HL-60 (cell line): ENCODE data around the gene CETP.

Experiments used
- DNase-seq, 2 experiments: peaks; one replicate each; pipeline ENCODE4 v3.0.0-alpha.2; 2010 to 2020; ENCODE audit warnings: low read depth in 1 of 2, low spot score in 1 of 2
- H3K27ac ChIP-seq: fragments of 250-450 bp; sonication (Bioruptor Pico); replicated peaks from 2 replicates; pipeline ENCODE4 v1.5.1; 2020; ENCODE audit warnings: mild to moderate bottlenecking, moderate library complexity
- H3K27me3 ChIP-seq: fragments of 250-450 bp; sonication (Bioruptor Pico); 2 replicates; pipeline ENCODE4 v1.5.1; 2021; ENCODE audit warnings: mild to moderate bottlenecking, moderate library complexity; ENCODE audit not compliant: insufficient read depth, poor library complexity, severe bottlenecking
- H3K4me3 ChIP-seq: replicated peaks from 2 replicates; pipeline ENCODE4 v1.5.1; 2011; ENCODE audit warnings: mild to moderate bottlenecking, control low read depth, low read length; ENCODE audit not compliant: insufficient read depth
- CTCF ChIP-seq: IDR thresholded peaks from one replicate; pipeline ENCODE4 v1.5.1; 2011; ENCODE audit warnings: low read length, control low read depth, inconsistent platforms; ENCODE audit not compliant: insufficient read depth
- GABPA ChIP-seq: IDR thresholded peaks from 2 replicates; pipeline ENCODE4 v1.6.1; 2012; ENCODE audit warnings: low read depth
- POLR2AphosphoS5 ChIP-seq: IDR thresholded peaks from 2 replicates; pipeline ENCODE4 v1.6.1; 2012; ENCODE audit warnings: low read depth
- REST ChIP-seq: IDR thresholded peaks from 2 replicates; pipeline ENCODE4 v1.6.1; 2012; ENCODE audit warnings: low read depth; ENCODE audit not compliant: insufficient replicate concordance
- SPI1 ChIP-seq: IDR thresholded peaks from 2 replicates; pipeline ENCODE4 v1.6.1; 2012; ENCODE audit warnings: low read depth, mild to moderate bottlenecking, borderline replicate concordance

Gene CETP

GRCh38 chr16:56999409-57000270, 37.9 kb downstream of the CETP start:
- TF ChIP-seq CTCF (no peak), SPI1 (no peak), REST (no peak), GABPA (no peak), POLR2AphosphoS5 (no peak)
- DNase-seq, result no peak
- H3K27me3 ChIP-seq, result no peaks in the 10 kb centered on the region
- no peak overlapping the region for H3K4me3 ChIP-seq
- H3K27ac ChIP-seq, result no peak overlapping the region

GRCh38 chr16:57000271-57001025, 38.7 kb downstream of the CETP start:
- Histone ChIP-seq H3K27ac (no peak overlapping the region), H3K4me3 (no peak overlapping the region), H3K27me3 (no peaks in the 10 kb centered on the region)
- DNase-seq, result no peak
- TF ChIP-seq POLR2AphosphoS5 (no peak), REST (no peak), GABPA (no peak), CTCF (no peak), SPI1 (no peak)

GRCh38 chr16:57001026-57001679, 39.4 kb downstream of the CETP start:
- Histone ChIP-seq H3K27ac (no peak overlapping the region), H3K4me3 (no peak overlapping the region), H3K27me3 (no peaks in the 10 kb centered on the region)
- TF ChIP-seq CTCF (no peak), GABPA (no peak), SPI1 (no peak), POLR2AphosphoS5 (no peak), REST (no peak)
- DNase-seq, result no peak
